Measurements from ENCODE around the gene BANF2.
"Not testable (repeated sequence)": the region's sequence is repeated elsewhere in the genome, so short reads cannot be mapped to it uniquely, and the experiment has no call there.

BANF2 gene

GRCh38 chr20:17705916-17706315 is 6.2 kb downstream of the BANF2 start:
- TF ChIP-seq CTCF (IDR thresholded peaks at IDR 0.05) (no peak), ZFX (IDR thresholded peaks at IDR 0.05; ENCODE audit: borderline replicate concordance) (no peak)
- no peak overlapping the region for H3K27ac ChIP-seq

GRCh38 chr20:17706632-17707031 is 6.9 kb downstream of the BANF2 start:
- TF ChIP-seq ZFX (IDR thresholded peaks at IDR 0.05; ENCODE audit: borderline replicate concordance) = no peak
- TF ChIP-seq CTCF (IDR thresholded peaks at IDR 0.05) = no peak
- H3K27ac ChIP-seq = no peak overlapping the region

GRCh38 chr20:17707951-17708350 is 8.2 kb downstream of the BANF2 start:
- H3K27ac ChIP-seq = not testable (repeated sequence)

DNA sequence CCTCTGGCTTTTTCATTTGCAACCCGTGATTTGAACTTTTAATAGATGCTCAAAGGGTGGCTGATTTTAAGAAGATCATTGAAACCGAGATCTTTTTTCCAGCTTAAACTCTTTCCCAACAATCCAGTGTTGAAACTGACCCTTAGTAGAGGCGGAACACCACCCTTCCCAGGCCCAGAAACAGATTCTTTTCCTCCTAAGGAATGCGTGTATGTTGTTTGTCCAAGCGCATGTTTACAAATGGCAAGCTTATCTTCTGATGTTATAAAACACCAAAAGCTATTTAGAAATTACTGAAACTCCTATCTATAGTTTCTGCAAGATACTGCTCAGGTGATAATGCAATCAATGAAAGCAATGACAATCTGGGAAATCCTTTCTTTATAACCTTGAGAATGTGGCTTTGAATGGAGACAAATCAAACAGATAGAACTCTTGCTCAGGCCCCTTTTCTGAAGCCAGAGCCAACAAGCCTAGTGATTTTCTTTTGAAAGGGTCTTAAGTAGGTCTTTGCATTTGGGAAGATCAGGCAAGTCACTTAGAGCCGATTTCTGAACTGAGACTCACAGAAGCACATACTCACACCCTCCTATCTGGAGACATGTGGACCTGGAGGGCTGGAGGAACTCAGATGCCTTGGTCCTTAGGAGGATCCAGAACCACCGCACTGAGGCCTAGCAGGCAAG is 9.1 kb downstream of the BANF2 start:
- no peak for TF ChIP-seq CTCF (IDR thresholded peaks at IDR 0.05)
- no peak overlapping the region for H3K27ac ChIP-seq

GRCh38 chr20:17709361-17710293 is 9.9 kb downstream of the BANF2 start:
- no peak overlapping the region for H3K27ac ChIP-seq
- TF ChIP-seq ZFX (IDR thresholded peaks at IDR 0.05; ENCODE audit: borderline replicate concordance) = no peak
- no peak for TF ChIP-seq CTCF (IDR thresholded peaks at IDR 0.05)

- TF ChIP-seq CTCF (IDR thresholded peaks at IDR 0.05) (no peak), ZFX (IDR thresholded peaks at IDR 0.05; ENCODE audit: borderline replicate concordance) (no peak)
- no peak overlapping the region for H3K27ac ChIP-seq
Measured at GRCh38 chr20:17710379-17711266, 10.9 kb downstream of the BANF2 start.

- TF ChIP-seq CTCF (IDR thresholded peaks at IDR 0.05) = no peak
- TF ChIP-seq ZFX (IDR thresholded peaks at IDR 0.05; ENCODE audit: borderline replicate concordance) = no peak
- H3K27ac ChIP-seq = no peak overlapping the region
Measured at GRCh38 chr20:17711267-17711627, 11.5 kb downstream of the BANF2 start.

All from 22Rv1 (cell line).